HG02623 (cell line): Measurements from ENCODE around the gene LRRN3.

Source experiments
- ATAC-seq: cut with Tn5 transposase; IDR thresholded peaks from one replicate; pipeline ENCODE4 v1.9.1; 2021; ENCODE audit warnings: moderate library complexity; ENCODE audit not compliant: unreplicated experiment

The LRRN3 gene

DNA sequence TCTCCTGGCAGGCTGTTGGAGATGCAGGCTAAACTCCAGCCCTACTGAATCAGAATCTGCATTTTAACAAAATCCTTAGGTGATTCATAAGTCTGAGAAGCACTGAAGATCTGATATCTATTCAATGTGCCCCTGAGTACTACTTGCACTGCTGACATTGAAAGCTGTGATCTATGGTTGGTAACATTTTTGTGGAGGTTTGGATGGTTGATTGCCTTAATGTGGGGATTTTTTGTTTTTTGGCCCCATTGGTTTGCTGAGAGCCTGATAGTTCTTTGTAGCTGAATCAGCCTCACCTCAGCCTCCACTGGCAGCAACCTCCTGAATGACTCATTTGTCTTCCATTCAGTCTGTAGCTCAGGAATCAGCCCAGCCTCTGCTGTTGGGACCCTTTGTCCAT lies 14.7 kb upstream of the LRRN3 start:
- ATAC-seq: no peak

DNA sequence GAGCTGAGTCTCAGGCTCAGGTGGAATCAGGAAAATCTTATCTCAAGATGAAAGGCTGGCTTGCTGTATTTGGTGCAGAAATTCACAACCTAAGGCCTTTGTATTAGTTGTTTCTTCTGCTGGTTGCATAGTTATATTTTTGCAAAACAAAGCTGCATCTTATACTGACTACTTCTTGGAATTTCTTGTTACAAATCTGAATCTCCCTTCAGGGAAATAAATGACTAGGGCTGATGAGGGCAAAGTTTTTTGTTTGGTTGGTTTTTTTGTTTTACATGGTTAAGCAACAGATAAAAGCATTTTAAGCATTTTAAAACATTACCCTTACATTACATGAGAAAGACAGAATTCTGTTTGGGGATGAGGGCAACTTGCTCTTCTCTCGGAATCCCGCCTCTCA lies 13.9 kb upstream of the LRRN3 start:
- no peak for ATAC-seq

DNA sequence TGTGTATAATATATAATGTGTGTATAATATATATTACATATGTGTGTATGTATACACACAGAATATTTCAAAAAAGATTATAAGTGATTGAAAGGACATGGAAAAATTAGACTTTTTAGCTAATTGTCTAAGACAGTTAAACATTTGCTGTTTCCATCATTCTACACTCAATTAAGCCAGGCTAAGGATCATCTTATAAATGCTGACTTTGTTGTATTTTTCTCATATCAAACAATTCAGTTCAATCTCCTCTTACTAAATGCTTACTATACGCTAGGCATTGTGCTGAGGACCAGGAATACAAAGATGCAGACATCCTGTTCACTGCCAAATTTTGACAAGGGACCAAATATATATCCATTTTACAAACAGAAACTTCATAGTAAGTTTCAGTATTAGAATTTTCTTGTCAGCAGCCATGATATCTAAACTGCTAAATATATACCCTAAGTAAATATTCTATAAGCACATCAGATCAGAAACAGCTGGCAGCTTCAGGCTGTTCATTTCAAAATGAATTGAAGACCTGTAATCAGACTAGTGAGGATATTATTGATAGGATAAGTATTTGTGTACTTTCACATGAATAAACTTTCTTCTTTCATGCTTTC lies 10.3 kb upstream of the LRRN3 start:
- no peak for ATAC-seq

DNA sequence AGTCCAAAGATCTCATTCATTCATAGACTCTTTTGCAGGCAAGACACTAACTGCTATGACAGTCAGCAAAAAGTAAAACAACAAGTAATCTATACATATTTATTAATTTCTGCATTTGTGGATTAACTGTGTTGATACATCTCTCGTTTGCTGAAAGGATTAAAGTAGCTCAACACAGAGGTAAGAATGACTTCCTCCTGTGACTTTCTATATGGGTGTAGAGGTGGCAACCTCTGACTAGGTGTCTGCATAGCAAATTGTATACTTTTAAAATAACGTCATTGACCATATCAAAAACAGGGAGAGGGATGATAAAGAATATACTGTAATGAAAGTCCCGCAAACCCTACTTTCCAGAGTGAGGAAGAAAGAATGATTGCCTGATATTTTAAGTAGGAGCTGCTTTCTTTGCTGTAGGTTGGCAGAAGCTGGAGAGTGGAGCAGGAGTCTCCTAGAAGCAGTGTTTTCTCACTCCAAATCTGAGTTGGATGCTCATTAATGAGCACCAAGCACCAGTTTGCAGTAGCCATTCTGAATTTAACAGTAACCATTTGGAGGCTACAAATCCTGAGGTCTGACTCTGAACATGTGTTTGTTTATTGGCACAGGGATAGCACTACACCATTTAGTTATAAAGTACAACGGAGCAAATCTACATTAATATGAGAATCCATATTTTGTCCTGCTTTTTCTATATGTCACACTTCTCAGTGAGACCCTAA lies 9.2 kb upstream of the LRRN3 start:
- ATAC-seq: no peak

DNA sequence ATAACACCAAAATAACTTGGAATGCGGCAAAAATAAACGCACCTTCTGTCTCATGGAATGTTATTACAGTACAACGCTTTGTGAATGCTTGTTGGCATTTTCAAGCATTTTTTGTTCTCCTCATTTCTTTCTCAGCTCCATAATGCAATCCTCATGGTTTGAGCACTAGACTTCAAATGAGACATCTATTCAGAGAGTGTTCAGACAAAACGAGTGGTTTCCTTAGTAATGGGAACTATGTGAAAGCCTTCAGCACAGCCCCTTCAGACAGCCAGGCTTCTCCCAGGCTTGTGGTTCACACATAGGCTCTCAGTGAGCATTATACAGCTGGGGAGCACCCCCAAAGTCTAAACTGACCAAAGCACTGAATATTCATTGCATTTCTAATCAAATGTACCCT lies 8.6 kb upstream of the LRRN3 start:
- ATAC-seq: no peak

DNA sequence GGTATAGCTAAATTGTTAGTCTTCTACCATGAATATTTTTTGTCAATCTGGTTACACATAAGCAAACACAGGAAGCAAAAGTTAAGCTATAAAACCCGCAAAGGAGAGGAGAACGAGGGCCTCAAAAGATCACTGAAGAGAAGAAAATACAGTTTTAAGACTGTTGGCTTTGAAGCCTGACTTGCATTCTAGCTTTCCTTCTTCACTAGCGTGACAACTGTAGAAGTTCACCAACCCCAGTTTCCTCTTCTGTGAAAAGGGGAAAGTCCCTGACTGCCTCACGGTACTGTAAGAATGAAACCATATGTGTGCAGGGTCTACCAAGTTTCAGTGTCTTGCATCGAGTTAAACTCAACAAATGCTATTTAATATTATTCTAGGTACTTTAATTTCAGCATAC lies 7.5 kb upstream of the LRRN3 start:
- ATAC-seq: peak; percentile 99

DNA sequence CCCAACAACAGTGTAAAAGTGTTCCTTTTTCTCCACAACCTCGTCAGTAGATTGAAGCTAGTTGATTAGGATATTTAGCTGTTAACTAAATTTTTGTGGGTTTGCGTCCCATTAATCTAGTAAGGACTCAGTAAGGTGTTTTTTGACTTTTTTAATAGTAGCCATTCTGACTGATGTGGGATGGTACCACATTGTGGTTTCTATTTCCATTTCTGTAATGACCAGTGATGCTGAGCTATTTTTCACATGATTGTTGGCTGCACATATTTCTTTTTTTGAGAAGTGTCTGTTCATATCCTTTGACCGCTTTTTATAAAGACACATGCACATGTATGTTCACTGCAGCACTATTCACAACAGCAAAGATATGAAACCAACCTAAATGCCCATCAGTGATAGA lies 5.6 kb upstream of the LRRN3 start:
- ATAC-seq: no peak

DNA sequence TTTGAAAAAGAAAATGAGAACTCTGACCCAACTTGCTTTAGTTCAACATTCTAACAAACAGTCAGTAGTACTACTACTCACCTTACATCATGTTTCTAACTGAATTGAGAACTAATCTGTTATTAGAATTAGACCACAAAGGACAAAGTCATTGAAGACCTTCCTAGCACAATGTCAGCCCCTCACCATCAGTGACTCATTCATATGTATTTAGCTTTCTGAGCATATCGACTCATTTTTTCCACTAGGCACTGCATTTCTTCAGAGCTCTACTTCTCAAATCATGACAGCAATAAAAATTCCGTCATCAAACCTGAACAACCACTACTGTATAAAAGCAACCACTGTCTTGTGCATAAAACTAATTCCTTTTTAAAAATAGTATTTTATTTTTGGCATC lies 4.4 kb upstream of the LRRN3 start:
- no peak for ATAC-seq

DNA sequence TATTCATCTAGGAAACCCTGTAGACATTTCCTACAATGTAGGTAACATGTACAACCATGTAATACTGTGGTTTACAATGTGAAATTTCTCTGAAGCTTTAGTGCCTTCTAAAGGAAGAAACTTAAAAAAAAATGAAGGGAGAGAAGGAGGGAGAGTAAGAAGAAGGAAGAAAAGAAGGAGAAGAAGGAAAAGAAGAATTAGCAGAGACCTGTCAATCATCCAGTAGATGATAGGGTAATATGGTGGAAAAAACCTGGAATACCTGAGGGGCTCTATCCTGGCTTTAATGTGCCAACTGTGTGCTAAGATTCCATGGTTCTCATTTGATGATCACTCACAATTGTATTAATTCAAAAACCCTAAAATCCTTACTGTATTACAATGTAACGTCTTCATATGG lies 2.6 kb upstream of the LRRN3 start:
- no peak for ATAC-seq

DNA sequence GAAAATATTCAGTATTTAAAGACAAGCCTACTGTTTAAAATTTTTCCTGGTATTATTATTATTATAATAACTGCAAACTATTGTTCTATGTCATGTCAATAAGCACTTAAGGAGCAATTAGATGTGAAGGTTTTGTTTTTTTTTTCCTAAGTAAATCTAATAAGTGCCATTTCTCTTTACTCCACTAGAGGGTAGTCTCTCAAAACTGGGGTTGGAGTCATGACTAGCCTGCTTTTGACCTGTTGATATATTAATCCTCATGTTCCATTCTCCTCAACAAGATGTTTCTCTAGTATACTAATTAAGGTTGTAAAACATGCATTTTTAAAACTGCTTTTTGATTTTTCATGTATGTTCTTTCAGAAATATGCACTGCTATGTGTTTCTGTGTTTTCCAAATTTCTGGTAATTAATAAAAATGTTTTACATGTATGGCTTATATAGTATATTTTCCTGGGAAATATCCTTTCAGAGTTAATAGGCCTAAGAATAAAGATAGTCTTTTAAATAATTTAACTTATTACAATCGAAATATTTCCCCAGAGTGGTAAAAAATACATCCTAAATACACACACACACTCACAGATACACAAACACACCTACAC lies 1.0 kb upstream of the LRRN3 start:
- ATAC-seq: no peak

DNA sequence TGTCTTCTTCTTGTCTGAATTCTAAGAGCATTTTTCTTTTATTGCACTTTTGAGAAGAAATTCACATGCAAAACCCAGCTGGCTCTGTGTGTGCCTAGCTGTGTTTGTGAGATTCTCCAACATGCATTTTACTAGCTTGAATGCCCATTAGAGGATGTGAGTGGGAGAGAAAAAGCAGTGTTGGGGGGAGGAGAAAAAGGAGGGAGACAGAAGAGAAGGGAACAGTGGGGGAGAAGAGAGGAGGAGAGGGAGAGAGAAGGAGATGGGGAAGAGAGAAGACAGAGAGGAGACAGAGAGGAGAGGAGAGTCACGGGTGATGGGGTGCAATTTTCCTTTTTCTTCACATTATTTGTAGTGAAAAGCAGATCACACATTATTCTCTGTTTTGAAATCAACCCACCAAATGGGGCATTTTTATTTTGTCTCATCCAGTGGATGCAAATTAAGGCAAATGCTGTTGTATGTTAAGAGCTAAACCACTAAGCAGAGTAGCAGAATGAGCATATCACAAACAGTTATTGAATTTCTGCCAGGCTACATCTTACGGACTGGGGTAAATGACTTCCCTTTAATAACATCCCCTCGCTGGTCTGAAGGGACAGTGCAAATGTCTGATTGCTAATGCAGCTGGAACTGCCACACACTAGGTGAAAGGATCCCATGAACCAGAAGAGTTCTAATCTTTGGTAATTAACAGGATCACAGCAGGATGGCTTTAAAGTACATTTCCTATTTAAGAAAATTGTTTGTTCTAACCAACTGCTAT lies 849 bp downstream of the LRRN3 start:
- no peak for ATAC-seq

DNA sequence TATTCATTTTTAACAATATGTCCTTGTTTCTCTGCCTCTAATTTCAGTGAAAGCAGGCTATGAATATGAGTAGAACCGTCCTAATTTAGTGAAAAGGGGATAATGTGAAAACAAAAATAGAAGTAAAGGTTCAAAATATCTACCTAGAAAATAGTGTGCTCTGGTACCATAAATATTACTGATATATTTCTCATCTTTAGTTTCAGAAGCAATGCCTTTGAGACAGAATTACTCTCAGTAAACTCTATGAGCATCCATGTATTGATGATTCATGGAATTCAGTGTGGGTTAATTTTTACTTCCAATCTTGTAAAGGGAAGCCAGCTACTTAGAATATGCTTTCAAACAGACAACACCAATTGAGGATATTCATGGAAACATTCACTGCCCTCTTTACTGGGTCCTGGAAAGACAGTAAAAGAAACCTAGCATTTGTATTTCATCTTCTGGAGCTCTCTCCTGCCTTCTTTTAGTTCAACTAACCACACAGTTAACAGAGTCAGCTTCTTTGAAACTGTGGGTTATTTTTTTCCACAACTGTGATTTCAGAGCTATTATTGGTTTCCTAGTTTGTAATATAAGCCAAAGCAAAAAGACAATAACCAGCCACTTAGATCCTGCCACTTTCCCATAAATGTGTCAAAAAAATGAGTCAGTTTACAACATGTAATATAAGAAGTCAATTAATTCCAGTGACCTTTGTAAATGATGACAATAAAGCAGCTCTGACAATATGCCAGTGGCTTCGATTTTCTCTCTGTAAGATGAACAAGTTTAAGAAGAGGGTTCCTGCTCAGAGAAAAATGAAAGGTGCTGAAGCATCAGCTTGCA lies 1.7 kb downstream of the LRRN3 start:
- ATAC-seq: peak; percentile 60

DNA sequence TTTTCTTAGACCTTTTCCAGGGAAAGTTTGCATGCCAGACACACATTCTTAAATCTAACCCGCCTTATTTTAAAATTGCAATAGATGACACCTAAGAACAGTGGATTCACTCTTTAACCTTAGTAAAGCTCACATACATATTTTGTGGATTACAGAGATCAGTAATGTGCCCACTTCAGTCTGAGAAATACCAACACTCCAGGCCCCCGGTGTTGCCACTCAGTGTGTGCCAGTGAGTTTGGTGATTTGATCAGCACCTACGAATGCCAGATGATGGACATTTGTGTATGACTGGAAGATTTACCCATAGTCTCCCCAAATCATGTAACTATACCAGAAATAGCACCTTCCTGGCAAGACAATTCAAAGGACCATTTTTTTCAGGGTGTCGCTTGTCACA lies 2.6 kb downstream of the LRRN3 start:
- ATAC-seq: no peak

DNA sequence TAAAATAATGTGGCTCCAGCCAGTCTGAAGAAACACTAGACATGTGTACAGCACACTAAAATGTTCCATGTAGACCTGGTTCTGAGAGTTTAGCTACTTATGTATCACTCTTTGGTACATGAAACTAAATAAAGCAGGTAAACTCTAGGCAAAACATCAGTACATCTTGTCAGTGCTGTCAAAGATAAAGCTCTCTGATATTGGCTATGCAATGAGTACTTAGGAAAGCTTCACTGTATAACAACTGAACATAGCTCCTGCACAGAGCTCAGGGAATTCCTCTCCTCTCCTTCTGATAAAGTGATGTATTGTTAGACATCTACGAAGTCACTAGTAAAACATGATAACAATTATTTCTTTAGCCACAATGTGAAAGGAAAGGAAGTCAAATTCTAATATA lies 3.5 kb downstream of the LRRN3 start:
- ATAC-seq: no peak

DNA sequence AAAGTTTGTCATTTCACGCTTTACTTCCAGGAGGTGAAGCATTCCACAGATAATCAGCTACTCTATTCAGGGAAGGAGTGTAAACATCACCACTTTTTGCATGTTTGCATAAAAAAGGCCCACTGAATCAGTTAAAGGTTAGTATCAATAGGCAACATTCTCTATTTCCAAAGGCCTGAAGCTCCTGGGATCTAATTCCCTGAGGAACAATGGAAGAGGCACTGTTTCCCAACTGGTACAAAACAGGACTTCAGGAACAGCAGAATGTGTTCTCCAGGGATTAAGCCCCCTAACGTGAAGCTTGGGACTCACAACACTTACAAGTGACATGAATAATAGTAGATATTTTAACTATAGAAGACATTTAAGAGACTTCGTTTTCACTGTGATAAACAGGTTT lies 6.1 kb downstream of the LRRN3 start:
- ATAC-seq: no peak

DNA sequence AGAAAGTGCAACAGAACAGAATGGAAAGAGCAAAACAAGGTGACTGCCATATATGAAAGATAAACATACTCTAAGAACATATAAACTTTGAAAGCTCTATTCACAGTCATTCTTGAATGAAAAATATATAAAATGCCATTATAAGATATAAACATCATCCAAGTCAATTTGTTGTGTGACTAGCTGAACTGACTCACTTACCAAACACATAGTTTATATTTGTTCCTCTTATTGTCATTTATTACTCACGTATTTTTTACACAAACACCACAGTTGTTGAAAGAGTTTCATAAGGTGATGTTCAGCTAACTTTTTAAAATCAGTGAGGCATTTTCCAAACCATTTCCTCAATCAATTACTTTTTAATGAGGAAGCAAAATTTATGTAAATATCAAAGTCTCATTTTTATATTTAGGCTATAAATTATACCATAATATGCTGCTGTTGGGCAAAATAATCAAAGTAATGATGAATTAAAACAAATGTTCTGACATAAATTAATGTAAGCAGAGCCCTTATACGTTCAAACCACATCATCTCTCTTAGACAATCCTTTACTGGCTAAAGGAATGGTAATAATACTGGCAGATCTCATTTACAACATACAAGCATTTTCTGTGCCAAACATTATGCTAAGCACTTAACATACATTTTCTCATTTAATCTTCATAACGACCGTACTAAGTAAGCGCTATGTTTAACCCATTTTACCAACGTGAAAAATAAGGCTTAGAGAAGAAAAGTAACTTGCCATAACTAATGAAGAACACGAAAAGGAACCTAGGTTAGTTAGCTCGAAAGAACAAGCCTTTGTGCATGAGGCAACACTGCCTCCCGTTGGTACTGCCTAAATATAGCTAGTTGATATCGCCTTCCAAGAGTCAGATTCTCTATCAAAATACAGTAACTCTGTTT lies 7.3 kb downstream of the LRRN3 start:
- peak; percentile 78 for ATAC-seq

DNA sequence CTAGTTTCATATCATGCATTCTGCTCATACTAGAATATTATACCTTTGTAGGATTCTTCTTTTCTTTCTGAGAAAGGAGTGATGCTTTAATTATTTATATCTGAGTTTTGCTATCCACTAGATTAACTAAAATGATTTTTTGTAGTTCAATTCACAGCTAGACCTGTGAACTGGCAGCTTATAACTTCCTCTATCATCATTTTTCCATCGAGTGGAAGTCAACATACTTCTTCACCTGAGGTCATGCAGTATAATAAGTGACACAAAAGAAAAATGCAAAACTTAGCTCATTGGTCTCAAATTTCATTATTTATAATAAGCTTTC lies 8.0 kb downstream of the LRRN3 start:
- peak; percentile 21 for ATAC-seq

DNA sequence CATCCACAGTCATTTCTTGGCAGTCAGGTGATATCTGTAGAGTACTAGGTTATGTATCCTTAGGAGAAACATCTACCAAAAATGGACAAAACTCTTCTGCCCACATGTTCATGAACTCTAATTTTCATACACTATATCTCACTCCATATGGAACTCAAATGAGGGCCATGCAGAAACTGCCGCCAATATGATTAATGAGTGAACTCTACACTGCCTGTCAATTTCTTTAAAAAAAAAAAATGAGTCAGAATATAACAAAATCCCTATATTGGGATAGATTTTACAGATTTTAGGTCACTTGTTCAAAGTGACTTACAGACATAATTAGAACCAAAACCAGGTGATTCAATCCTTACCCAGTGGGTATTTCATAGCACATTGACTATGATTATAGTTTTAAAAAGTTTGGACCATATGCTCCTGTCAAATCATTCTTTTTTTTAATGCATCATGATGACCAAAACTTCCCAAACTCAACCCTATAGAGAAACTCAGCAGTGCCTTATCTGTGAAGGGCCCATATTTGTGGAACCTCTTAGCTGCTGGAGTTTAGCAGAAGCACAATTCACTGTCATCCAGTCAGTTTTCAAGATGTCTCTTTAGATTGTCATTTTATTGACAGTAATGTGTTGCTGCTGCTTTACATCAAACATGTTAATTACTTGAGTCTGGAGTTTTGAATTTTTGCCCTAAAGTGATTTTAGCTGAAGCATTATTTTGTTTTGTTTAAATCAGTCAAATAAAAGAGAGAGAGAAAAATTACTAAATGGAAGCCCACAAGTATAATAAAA lies 11.1 kb downstream of the LRRN3 start:
- no peak for ATAC-seq

DNA sequence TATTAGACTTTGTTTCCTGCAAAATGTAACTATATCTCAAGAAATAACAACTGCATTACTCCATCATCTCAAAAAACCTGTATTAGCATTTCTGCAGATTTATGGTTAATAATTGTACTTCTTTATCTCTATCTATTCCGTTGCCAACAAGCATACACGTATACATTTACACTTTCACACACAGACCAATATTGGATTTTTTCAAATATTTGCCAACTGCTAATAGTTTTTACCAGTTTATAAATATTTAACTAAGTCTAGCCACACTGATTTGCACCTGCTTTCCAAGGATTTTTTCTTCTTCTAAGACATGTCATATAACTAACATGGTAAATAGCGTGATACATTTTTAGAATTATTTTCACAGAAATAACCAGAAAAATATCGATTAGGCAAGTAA lies 12.2 kb downstream of the LRRN3 start:
- no peak for ATAC-seq
